ENCODE data around the gene KRT83.

KRT83 gene

GRCh38 chr12:52327052-52327829 lies 6.0 kb upstream of the KRT83 start:
- peak; percentile 98 for TF ChIP-seq CTCF (IDR thresholded peaks at IDR 0.05)

DNA sequence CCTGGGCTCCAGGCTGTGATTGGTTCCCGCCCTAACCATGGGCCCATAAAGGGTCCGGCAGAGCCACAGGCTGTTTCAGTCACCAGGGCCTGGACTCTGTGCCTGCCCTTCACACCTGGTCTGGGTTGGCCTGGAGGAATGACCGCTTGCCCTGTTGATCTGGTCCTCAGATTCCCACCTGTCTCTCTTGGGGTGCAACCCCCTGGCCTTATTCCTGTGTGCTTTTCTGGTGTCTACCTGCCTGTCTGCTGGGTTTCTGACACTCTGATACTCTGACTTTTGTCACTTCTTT lies 2.9 kb upstream of the KRT83 start:
- no peak for TF ChIP-seq CTCF (IDR thresholded peaks at IDR 0.05)

- TF ChIP-seq CTCF (IDR thresholded peaks at IDR 0.05) = no peak
These were observed 2.4 kb upstream of the KRT83 start for GRCh38 chr12:52323416-52324152.

DNA sequence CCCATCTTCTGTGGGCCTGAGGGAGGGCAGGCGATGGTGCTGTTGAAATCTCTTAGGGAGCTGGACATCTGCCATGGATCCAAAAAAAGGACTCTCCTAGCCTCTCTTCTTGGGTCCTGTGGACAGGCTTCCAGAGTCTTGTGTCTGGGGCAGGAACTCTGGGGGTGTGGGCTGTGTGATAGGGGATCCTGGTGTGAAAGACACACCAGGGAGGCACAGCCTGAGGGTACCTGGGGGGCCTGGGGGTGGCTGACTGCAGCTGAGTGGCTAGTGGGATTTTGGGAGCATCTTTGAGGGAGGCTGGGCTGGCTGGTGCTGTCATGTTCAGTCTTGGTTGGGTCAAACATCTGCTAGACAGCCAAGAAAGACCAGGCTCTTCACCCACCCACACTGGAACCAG lies 1.8 kb upstream of the KRT83 start:
- no peak for TF ChIP-seq CTCF (IDR thresholded peaks at IDR 0.05)

DNA sequence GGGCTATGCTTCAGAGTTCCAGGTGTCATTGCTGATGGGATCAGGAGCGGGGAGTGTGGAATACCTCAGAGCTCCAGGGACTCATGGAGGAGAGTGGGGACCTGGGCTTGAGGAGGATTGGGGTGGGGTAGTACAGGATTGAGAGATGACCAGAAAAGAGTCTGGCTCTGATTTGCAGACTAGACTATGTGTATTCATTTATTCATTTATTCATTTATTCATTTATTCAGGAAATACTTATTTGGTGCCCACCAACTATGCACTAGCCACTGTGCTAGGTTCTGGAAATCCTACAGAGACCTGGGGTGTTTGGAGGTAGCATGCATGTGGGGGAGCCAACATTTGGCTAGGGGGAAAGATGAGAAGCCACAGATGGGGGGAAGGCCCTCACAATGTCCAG lies 871 bp upstream of the KRT83 start:
- no peak for TF ChIP-seq CTCF (IDR thresholded peaks at IDR 0.05)

GRCh38 chr12:52321418-52321817 lies 220 bp upstream of the KRT83 start:
- no peak for TF ChIP-seq CTCF (IDR thresholded peaks at IDR 0.05)

DNA sequence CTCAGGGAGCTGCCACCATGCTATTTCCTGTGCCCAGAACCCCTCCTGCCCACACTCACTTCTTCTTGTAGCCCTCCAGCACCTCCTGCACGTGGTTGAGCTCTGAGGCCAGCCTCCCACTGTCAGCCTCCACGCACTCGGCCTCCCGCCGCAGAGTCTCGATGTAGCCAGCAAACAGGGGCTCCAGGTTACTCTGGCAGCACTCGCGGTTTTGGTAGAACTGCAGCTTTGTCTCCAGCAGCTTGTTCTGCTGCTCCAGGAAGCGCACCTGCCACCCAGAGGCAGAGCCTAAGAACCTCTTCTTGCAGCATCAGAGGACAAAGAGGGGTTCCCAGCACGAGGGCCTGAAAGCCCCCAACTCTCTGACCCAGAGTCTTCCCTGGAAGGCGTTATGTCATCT lies 2.1 kb downstream of the KRT83 start:
- no peak for TF ChIP-seq CTCF (IDR thresholded peaks at IDR 0.05)
